BLaER1 (cell line): ENCODE measurements around the gene UAP1L1.
"Not testable (repeated sequence)": the region's sequence is repeated elsewhere in the genome, so short reads cannot be mapped to it uniquely, and the experiment has no call there.

ENCODE experiments used
- H3K27ac ChIP-seq: shearing (Covaris generic); formaldehyde crosslinking; 2 replicates; pipeline ENCODE4 v1.8.1; 2022
- H3K27me3 ChIP-seq: shearing (Covaris generic); formaldehyde crosslinking; 2 replicates; pipeline ENCODE4 v1.8.1; 2022
- H3K36me3 ChIP-seq: shearing (Covaris generic); formaldehyde crosslinking; 2 replicates; pipeline ENCODE4 v1.8.1; 2022
- H3K4me1 ChIP-seq: shearing (Covaris generic); formaldehyde crosslinking; 2 replicates; pipeline ENCODE4 v1.8.1; 2022
- H3K4me2 ChIP-seq: shearing (Covaris generic); formaldehyde crosslinking; 2 replicates; pipeline ENCODE4 v1.8.1; 2022
- H3K4me3 ChIP-seq: shearing (Covaris generic); formaldehyde crosslinking; 2 replicates; pipeline ENCODE4 v1.8.1; 2022
- H3K9ac ChIP-seq: shearing (Covaris generic); formaldehyde crosslinking; 2 replicates; pipeline ENCODE4 v1.8.1; 2022
- H3K9me3 ChIP-seq: shearing (Covaris generic); formaldehyde crosslinking; 2 replicates; pipeline ENCODE4 v1.8.1; 2022
- H4K20me1 ChIP-seq: shearing (Covaris generic); formaldehyde crosslinking; 2 replicates; pipeline ENCODE4 v1.8.1; 2022
- Cebpa-rat ChIP-seq: shearing (Covaris generic); IDR thresholded peaks from 2 replicates; pipeline ENCODE4 v1.8.1; 2022

Gene UAP1L1

GRCh38 chr9:137055385-137056364 lies 21.6 kb upstream of the UAP1L1 start:
- Histone ChIP-seq H4K20me1 (peaks cover 47% of the 10 kb centered on the region; the same call in 1 of the 2 replicates), H3K27me3 (peaks cover 62% of the 10 kb centered on the region), H3K27ac (no peak overlapping the region), H3K4me1 (peaks cover 15% of the 10 kb centered on the region; the same call in 1 of the 2 replicates), H3K9ac (no peak overlapping the region), H3K36me3 (no peaks in the 10 kb centered on the region), H3K4me3 (no peak overlapping the region), H3K4me2 (no peak overlapping the region), H3K9me3 (no peaks in the 10 kb centered on the region)
- no peak for TF ChIP-seq Cebpa-rat

GRCh38 chr9:137056739-137057415 lies 20.4 kb upstream of the UAP1L1 start:
- no peak for TF ChIP-seq Cebpa-rat
- H3K9me3 ChIP-seq = no peaks in the 10 kb centered on the region
- peaks cover 15% of the 10 kb centered on the region; the same call in 1 of the 2 replicates for H3K4me1 ChIP-seq
- no peak overlapping the region for H3K27ac ChIP-seq
- peaks cover 50% of the 10 kb centered on the region for H3K27me3 ChIP-seq
- H3K4me2 ChIP-seq = no peak overlapping the region
- H3K36me3 ChIP-seq = no peaks in the 10 kb centered on the region
- H4K20me1 ChIP-seq = peaks cover 35% of the 10 kb centered on the region; the same call in 1 of the 2 replicates
- no peak overlapping the region for H3K4me3 ChIP-seq
- H3K9ac ChIP-seq = no peak overlapping the region

- peaks cover 31% of the 10 kb centered on the region; the same call in 1 of the 2 replicates for H4K20me1 ChIP-seq
- no peak for TF ChIP-seq Cebpa-rat
- no peaks in the 10 kb centered on the region for H3K36me3 ChIP-seq
- H3K27ac ChIP-seq = no peak overlapping the region
- H3K4me1 ChIP-seq = peaks cover 17% of the 10 kb centered on the region; the same call in 1 of the 2 replicates
- no peak overlapping the region for H3K4me3 ChIP-seq
- no peaks in the 10 kb centered on the region for H3K9me3 ChIP-seq
- H3K4me2 ChIP-seq = no peak overlapping the region
- H3K9ac ChIP-seq = no peak overlapping the region
- H3K27me3 ChIP-seq = peaks cover 43% of the 10 kb centered on the region
Observed at GRCh38 chr9:137057545-137057944, 19.8 kb upstream of the UAP1L1 start.

GRCh38 chr9:137058521-137059234 lies 18.6 kb upstream of the UAP1L1 start:
- no peaks in the 10 kb centered on the region for H3K9me3 ChIP-seq
- peaks cover 32% of the 10 kb centered on the region for H3K27me3 ChIP-seq
- peaks cover 26% of the 10 kb centered on the region for H4K20me1 ChIP-seq
- H3K9ac ChIP-seq = no peak overlapping the region
- peaks cover 10% of the 10 kb centered on the region for H3K36me3 ChIP-seq
- H3K4me2 ChIP-seq = no peak overlapping the region
- H3K27ac ChIP-seq = no peak overlapping the region
- no peak overlapping the region for H3K4me3 ChIP-seq
- TF ChIP-seq Cebpa-rat = no peak
- H3K4me1 ChIP-seq = peaks cover 7% of the 10 kb centered on the region; the same call in 1 of the 2 replicates

GRCh38 chr9:137062384-137062783 lies 14.9 kb upstream of the UAP1L1 start:
- H3K4me1 ChIP-seq = peaks cover 9% of the 10 kb centered on the region
- peaks cover 45% of the 10 kb centered on the region for H3K36me3 ChIP-seq
- no peaks in the 10 kb centered on the region for H3K27me3 ChIP-seq
- no peak overlapping the region for H3K4me2 ChIP-seq
- H3K9ac ChIP-seq = no peak overlapping the region
- no peak for TF ChIP-seq Cebpa-rat
- H3K27ac ChIP-seq = no peak overlapping the region
- no peaks in the 10 kb centered on the region for H3K9me3 ChIP-seq
- no peak overlapping the region for H3K4me3 ChIP-seq
- peaks cover 44% of the 10 kb centered on the region for H4K20me1 ChIP-seq

- not testable (repeated sequence) for H3K4me2 ChIP-seq, H3K27ac ChIP-seq, H3K9me3 ChIP-seq, H3K4me3 ChIP-seq, H3K27me3 ChIP-seq, H3K9ac ChIP-seq
- peaks cover 45% of the 10 kb centered on the region for H3K36me3 ChIP-seq
- peaks cover 48% of the 10 kb centered on the region for H4K20me1 ChIP-seq
- H3K4me1 ChIP-seq = peaks cover 14% of the 10 kb centered on the region
Observed at GRCh38 chr9:137062798-137063197, 14.5 kb upstream of the UAP1L1 start.

GRCh38 chr9:137063311-137064026 lies 13.8 kb upstream of the UAP1L1 start:
- H3K4me1 ChIP-seq = peaks cover 20% of the 10 kb centered on the region
- H3K9me3 ChIP-seq = no peaks in the 10 kb centered on the region
- H3K4me3 ChIP-seq = no peak overlapping the region
- H3K4me2 ChIP-seq = no peak overlapping the region
- peaks cover 55% of the 10 kb centered on the region for H4K20me1 ChIP-seq
- H3K27me3 ChIP-seq = no peaks in the 10 kb centered on the region
- H3K36me3 ChIP-seq = peaks cover 45% of the 10 kb centered on the region
- H3K27ac ChIP-seq = no peak overlapping the region
- no peak for TF ChIP-seq Cebpa-rat
- no peak overlapping the region for H3K9ac ChIP-seq

GRCh38 chr9:137064027-137064879 lies 13.1 kb upstream of the UAP1L1 start:
- no peaks in the 10 kb centered on the region for H3K27me3 ChIP-seq
- TF ChIP-seq Cebpa-rat = no peak
- peaks cover 63% of the 10 kb centered on the region for H4K20me1 ChIP-seq
- H3K4me2 ChIP-seq = no peak overlapping the region
- H3K4me1 ChIP-seq = peaks cover 28% of the 10 kb centered on the region
- no peak overlapping the region for H3K27ac ChIP-seq
- no peak overlapping the region for H3K9ac ChIP-seq
- no peak overlapping the region for H3K4me3 ChIP-seq
- H3K9me3 ChIP-seq = no peaks in the 10 kb centered on the region
- H3K36me3 ChIP-seq = peaks cover 45% of the 10 kb centered on the region

GRCh38 chr9:137064880-137065164 lies 12.5 kb upstream of the UAP1L1 start:
- Histone ChIP-seq H3K36me3 (peaks cover 45% of the 10 kb centered on the region), H3K9me3 (no peaks in the 10 kb centered on the region), H3K4me1 (peaks cover 33% of the 10 kb centered on the region)

More at GRCh38 chr9:137064880-137065164, 12.5 kb upstream of the UAP1L1 start:
- H3K4me3 ChIP-seq = no peak overlapping the region
- H3K27ac ChIP-seq = no peak overlapping the region
- H4K20me1 ChIP-seq = peaks cover 68% of the 10 kb centered on the region
- no peak for TF ChIP-seq Cebpa-rat
- no peaks in the 10 kb centered on the region for H3K27me3 ChIP-seq
- H3K4me2 ChIP-seq = no peak overlapping the region
- no peak overlapping the region for H3K9ac ChIP-seq
